Measurements from ENCODE around the gene SH3BP2.

The SH3BP2 gene

GRCh38 chr4:2791518-2792395, 1.1 kb upstream of the SH3BP2 start:
- DNase-seq = no peak

DNA sequence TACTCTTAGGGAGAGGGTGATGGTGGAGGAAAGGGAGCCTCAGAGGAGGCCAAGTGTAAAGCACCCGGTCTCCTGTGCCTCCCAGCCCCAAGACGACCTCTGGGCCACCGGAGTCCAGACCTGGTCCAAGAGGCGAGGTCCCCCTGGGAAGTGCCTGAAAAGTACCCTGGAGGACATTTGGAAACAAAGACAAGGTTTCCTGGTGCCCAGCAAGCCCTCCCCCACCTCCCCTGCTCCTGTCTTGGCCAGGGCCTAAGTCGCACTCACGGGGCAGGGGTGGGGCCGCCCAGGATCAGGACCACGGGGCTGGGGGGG, 532 bp upstream of the SH3BP2 start:
- no peak for DNase-seq

GRCh38 chr4:2793586-2794485, 951 bp downstream of the SH3BP2 start:
- no peak for DNase-seq

- DNase-seq = no peak
Measured at GRCh38 chr4:2794486-2795299, 1.8 kb downstream of the SH3BP2 start.

DNA sequence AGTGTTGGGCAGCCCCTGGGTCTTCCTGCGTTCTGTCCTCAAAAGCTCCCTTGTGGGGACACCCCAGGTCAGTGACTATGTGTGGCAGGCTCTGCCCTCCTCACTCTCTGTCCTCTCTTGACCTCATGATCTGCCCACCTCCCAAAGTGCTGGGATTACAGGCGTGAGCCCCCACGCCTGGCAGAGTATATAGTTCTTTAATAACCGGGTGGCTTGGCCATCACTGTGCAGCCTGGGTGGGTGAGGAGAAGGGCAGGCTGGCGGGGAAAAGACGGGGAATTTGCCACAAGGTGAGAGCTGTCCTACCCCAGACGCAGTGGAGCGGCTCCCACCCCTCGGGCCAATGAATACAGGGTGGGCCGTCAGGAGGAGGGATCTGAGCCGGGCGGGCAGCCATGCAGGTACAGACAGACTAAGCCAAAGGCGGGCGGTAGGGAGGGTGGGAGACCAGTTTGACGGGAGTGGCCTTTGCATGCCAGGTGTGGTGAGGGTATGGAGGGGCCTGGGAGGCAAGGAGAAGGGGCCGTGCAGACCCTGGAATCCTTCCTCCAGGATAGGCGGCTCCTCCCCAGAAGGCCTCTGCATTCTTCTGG, 2.5 kb downstream of the SH3BP2 start:
- DNase-seq = no peak

- DNase-seq = no peak
Measured at GRCh38 chr4:2795893-2796848, 3.3 kb downstream of the SH3BP2 start.

DNA sequence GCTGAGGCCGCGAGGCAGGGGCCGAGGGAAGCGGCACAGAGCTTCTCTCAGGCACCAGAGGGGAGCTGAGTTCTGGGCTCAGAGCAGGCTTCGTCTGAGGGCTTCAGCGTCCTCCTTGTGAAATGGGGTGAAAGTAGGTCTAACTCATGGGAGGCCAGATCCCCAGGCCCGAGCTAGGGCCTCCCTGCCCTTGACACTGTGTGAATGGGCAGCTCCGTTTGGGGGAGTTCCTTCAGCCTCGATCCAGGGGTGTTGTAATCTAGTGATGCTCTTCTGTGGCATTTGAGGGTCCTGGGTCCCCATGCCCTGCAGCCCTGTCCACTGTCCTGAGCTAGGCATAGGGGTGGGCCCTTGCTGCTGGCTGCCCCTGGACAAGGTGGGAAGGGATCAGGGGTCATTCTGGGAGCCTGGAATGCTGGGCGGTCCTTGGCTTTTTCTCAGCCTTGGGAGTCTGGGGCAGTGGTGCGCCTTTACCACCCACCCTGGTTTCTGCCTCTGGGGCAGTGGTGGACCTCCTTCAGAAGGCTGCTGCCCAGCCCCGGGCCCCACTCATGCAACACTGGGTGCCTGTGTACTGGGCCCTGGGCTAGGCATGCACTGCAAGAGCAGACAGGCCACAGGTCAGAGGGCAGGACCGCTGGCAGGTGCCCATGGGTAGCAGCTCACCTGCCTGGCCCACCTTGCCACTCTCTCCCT, 4.1 kb downstream of the SH3BP2 start:
- DNase-seq = no peak

GRCh38 chr4:2797545-2798305, 4.8 kb downstream of the SH3BP2 start:
- DNase-seq = no peak

GRCh38 chr4:2798399-2799223, 5.7 kb downstream of the SH3BP2 start:
- no peak for DNase-seq

GRCh38 chr4:2799224-2799911, 6.5 kb downstream of the SH3BP2 start:
- no peak for DNase-seq

- no peak for DNase-seq
Measured at GRCh38 chr4:2799971-2800690, 7.2 kb downstream of the SH3BP2 start.

DNA sequence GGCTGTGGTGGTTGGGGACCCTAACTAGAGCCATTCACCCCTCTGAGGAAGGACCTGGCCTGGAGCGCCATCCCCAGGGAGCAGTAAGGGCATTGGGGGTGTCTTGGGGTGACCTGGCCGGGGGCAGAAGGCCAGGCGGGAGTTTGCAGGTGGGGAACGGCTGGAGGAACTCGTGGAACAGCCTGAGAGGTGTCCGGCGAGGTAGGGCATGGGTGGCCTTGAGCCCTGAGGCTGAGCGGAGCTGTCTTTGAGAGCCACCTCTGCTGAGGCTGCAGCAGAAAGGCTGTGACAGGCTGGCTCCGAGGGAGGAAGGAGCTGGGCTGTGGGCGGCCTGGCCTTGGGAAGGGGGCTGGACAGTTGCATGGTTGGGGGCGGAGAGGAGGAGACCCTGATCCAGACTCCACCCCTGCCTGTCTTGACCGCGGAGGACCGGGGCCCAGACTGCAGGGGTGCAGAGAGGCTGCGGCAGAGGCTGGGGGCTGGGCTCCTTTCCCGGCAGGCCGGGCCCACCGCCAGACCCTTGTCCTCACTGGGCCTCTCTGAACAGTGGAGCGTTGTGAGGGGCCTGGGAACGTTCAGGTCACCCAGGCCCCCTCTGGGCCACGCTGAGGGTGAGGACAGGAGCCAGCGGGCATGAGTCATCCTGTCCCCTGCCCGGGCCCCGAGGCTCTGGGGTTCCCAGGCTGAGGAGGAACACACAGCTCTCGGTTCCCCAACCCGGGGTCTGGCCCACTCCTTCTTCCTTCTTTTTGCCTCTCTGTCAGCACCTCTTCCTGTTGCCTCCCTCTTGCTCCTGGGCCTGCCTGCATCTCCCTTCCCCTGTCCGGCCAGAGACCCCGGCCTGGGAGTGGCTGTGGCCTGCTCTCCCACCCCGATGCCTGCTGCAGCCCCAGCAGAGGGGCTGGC, 8.1 kb downstream of the SH3BP2 start:
- peak; percentile 61 for DNase-seq

DNA sequence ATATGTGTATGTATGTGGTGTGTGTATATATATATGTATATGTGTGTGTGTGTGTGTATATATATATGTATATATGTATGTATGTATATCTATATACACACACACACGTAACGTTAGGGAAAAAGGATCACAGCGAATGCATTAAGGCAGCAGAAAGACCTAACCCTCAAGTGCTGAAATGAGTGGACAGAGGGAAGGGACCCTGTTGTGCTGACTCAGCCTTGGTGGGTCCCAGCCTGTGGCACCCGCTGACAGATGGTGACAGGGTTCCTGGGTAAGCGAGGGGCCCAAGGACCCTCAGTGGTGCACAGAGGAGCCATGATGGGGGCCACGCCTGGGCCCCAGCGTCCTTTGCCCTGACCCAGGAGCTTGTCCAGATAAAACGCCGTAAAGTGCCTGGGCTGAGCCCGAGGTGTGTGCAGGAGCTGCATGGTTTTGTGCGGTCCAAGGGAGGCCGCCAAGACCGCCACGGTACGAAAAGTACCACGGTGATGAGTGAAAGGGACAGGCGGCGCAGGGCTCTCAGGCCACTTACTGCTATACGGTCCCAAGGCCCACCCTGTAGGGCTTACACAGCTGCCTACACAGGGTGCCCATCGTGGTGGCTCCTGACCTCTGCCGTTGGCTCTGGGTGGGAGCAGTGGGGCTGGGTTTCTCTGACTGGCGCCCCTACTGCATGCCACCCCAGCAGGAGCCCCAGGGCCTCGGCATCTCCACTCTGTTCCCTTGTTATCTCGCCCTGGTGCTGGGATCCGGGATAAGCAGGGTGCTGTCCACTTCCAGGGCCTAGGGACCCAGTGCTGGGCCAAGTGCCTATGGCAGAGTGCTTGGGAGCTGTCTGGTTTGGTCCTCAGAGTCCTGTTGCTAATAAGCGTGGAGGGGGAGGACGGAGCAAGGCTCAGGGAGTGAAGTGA, 10.0 kb downstream of the SH3BP2 start:
- DNase-seq = no peak

DNA sequence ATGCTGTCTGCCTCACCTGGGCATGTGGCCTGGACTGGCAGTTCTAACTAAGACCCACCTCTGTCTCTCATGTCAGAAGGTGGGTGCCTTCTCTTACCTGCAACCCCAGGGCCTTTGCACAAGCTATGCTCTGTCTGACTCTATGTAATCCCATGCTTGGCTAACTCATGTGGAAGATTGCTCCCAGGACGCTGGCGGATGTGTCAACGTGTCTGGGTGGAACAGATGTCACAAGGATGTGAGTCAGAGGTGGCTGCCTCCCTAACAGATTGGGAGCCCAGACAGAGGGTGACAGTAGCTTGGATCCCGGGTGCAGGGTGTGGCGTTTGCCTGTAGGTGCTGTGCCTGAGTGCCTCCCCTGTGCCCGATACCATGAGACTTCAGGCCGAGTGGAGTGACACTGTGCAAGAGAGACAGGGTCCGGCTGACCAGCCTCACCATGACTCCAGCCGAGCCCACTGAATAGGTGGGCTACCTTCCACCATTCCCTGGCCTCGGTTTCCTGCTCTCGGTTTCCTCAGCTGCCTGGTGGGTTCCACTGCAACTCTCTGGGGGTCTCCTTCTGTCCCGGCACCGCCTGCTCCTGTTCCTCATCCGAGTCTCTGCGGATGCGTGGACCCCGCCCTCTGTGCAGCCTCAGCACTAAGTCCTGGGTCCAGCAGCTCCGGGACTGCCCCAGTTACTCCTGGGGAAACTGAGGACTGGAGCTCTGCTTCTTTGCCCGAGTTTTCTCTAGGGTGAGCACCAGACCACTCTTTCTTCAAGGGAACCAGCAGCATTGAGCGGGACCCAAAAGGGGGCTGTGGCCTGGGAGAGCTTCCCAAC, 11.0 kb downstream of the SH3BP2 start:
- peak; percentile 24 for DNase-seq

Data from SIG-M5 (cell line).